Activated CD8-positive, alpha-beta T cell treated with anti-CD3 and anti-CD28 coated beads, Interleukin-2, amount 10 ng/mL, durations not matched to agents 7 days and 5 days (primary cell): ENCODE measurements around the gene NOS1AP. TPM values are rescaled to one million over a fixed set of nuclear protein-coding genes. Genes with fewer than 3 reads are reported as not detected.
"Not testable (repeated sequence)": the region's sequence is repeated elsewhere in the genome, so short reads cannot be mapped to it uniquely, and the experiment has no call there.

Experiments used
- ATAC-seq: fragments of 150-1000 bp; cut with Tn5 transposase; one replicate; pipeline ENCODE4 v1.10.0; 2021; ENCODE audit warnings: moderate library complexity
- CTCF ChIA-PET: fragments of 350-600 bp; sonication (Branson Sonifier 250); formaldehyde crosslinking; loops from one replicate; lab custom pipeline; 2021; ENCODE audit warnings: antibody characterized with exemption; lab: Charles Lee
- POLR2A ChIA-PET: fragments of 350-600 bp; sonication (Branson Sonifier 250); formaldehyde crosslinking; loops from one replicate; lab custom pipeline; 2021; ENCODE audit warnings: antibody characterized with exemption; lab: Charles Lee
- DNase-seq: peaks from one replicate; pipeline ENCODE4 v3.0.0-alpha.2; 2020
- H3K27ac Mint-ChIP-seq: one replicate; pipeline ENCODE4 v1.8.0; 2021; ENCODE audit warnings: mild to moderate bottlenecking, mixed read lengths
- H3K27me3 Mint-ChIP-seq: one replicate; pipeline ENCODE4 v1.8.0; 2021; ENCODE audit warnings: low read depth, mixed read lengths
- H3K36me3 Mint-ChIP-seq: one replicate; pipeline ENCODE4 v1.8.0; 2021; ENCODE audit warnings: low read depth, mixed read lengths
- H3K4me1 Mint-ChIP-seq: one replicate; pipeline ENCODE4 v1.8.0; 2021; ENCODE audit warnings: low read depth, mixed read lengths
- H3K4me3 Mint-ChIP-seq: one replicate; pipeline ENCODE4 v1.8.0; 2021; ENCODE audit warnings: mild to moderate bottlenecking, mixed read lengths
- H3K9me3 Mint-ChIP-seq: one replicate; pipeline ENCODE4 v1.8.0; 2022; ENCODE audit warnings: mixed read lengths; ENCODE audit not compliant: insufficient read depth
- total RNA-seq, 2 experiments: library from RNA; stranded (reverse); gene quantifications; one replicate each; pipeline ENCODE4 v1.2.3, GENCODE V29; 2021

NOS1AP gene
- total RNA-seq, 2 experiments from 2014 or later, result not detected

DNA sequence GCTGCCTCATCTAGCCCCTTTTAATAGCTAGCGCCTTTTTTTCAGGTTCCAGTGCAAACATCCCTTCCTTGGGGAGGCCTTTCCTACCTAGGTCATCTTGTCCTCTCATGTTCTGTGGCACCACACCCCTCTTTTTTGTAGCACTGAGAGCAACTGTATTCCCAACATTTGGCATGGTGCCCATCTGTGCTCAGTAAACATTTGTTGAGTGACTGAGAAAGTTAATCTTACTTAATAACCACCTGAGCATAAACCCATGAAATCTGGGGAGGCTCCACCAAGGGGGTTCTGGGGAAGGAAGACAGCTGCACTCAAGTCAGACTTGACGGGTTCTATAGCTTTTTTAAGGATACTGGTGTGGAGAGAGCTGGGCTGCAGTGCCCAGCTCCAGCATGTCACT is 90.0 kb downstream of the NOS1AP start:
- no peaks in the 10 kb centered on the region for H3K9me3 Mint-ChIP-seq
- no peak overlapping the region for H3K4me3 Mint-ChIP-seq
- H3K27me3 Mint-ChIP-seq, result peaks cover 11% of the 10 kb centered on the region
- no peaks in the 10 kb centered on the region for H3K4me1 Mint-ChIP-seq
- no peak overlapping the region for H3K27ac Mint-ChIP-seq
- ChIA-PET POLR2A (no interaction called here), CTCF (interaction anchor here (1.2 kb wide), 1 partner anchor 10 kb away, joined by 3 read pairs; no protein-coding TSS in a partner anchor)
- H3K36me3 Mint-ChIP-seq, result no peaks in the 10 kb centered on the region
- ATAC-seq (no peak), DNase-seq (no peak)

DNA sequence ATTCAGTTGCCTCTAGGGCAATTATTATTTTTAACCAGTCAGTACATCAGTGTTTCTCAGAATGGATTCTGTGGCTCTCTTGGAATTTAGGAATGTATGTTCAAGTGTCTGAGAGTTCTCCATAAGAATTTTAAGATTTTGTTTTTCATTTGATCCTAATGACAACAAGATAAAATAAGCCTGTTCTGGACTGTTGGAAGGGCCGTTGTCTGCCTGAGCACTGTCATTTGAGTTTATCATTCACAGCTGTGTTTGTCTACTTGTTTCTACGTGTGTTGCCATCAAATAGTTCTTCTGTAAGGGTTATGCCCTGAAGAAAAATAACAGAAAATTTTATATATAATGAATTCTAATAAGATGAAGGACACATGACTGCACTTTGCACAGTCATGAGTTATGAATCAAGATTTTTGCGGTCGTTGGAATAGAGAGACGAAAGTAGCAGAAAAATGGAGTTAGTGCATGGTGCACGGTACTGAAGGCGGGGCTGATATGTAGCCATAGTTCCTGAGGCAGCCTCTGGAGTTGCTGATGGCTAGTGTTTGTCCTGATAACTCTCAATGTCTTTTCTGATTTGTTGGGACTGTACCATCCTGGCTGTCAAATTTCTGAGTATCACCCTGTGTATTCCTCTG is 92.5 kb downstream of the NOS1AP start:
- ChIA-PET POLR2A (no interaction called here), CTCF (no interaction called here)
- no peaks in the 10 kb centered on the region for H3K4me1 Mint-ChIP-seq
- H3K27me3 Mint-ChIP-seq, result peaks cover 8% of the 10 kb centered on the region
- H3K36me3 Mint-ChIP-seq, result no peaks in the 10 kb centered on the region
- DNase-seq, result no peak
- ATAC-seq, result no peak
- H3K9me3 Mint-ChIP-seq, result no peaks in the 10 kb centered on the region
- H3K27ac Mint-ChIP-seq, result no peak overlapping the region
- H3K4me3 Mint-ChIP-seq, result no peak overlapping the region

DNA sequence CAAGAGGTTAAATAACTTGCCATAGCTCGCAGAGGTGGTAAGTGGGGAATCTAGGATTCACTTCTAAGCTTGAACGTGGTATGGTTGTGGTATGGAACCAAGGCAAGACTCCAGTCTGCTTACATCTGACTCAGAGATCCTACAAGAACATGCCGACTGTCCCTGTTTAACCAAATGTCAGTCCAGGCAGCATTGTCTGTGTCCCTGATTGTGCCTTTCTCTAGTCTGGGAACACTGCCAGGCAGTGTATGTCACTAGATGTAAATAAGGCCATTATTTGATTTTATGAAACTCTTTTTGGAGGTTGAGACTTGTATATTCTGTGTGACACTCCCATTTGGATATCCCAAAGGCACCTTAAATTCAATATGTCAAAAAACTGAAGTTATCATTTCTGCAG is 96.0 kb downstream of the NOS1AP start:
- Mint-ChIP-seq H3K9me3 (no peaks in the 10 kb centered on the region), H3K36me3 (no peaks in the 10 kb centered on the region), H3K27ac (no peak overlapping the region), H3K27me3 (peaks cover 4% of the 10 kb centered on the region), H3K4me1 (no peaks in the 10 kb centered on the region), H3K4me3 (no peak overlapping the region)
- no peak for ATAC-seq
- ChIA-PET CTCF (no interaction called here), POLR2A (no interaction called here)
- DNase-seq, result no peak

DNA sequence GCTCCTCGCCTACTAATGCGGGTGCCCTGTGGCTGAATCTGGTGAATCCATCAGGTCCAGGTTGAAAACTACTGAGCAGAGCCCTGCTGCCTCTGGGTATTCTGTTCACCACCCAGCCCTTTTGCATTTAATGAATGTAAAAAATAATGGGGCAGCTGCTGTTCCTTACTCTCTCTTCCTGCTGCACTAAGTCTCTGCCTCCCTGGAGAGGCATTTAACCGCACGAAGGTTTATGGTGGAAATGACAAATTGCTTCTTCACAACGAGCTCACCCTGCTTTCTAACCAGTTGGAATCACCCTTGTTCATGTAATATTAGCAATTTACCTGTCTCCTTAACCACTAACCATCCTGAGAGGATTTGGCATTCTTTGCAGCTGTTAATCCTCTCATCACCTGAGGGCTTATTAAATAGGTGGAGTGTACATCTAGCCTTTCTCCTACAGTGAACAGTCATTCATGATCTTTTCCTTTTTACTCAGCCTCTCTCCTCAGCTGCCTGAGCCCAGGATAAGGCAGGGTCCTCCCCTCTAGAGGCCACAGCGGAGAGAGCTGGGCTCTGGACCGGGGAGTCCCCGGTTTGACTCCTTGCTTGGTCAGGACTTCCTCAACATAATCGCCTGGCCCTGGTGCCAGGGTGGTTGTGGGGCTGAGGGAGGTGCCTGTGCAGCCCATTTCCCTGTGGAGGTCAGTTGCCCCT is 97.6 kb downstream of the NOS1AP start:
- CTCF ChIA-PET, result no interaction called here

DNA sequence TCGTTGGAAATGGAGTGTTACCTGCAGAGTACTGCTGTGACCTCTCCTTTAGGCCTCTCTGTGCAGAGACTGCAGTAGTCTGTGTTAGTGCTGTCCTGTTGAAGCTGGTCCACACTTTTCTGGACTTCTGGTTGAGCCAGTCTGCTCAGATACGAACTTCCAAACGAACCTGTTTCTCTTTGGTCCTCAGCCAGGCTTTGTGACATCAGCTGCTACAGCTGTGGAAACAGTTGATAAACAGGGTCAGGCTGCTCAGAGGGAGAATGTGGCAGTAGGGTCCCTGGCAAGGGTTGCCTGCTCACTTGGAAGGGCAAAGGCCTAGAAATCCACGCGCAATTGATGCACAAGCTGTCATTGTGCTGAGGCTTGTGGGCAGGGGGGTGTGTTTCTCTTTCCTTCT is 98.8 kb downstream of the NOS1AP start:
- Mint-ChIP-seq H3K4me3 (no peak overlapping the region), H3K9me3 (no peaks in the 10 kb centered on the region), H3K4me1 (no peaks in the 10 kb centered on the region), H3K27me3 (peaks cover 2% of the 10 kb centered on the region), H3K27ac (no peak overlapping the region), H3K36me3 (no peaks in the 10 kb centered on the region)
- ChIA-PET POLR2A (no interaction called here), CTCF (no interaction called here)
- DNase-seq (no peak), ATAC-seq (no peak)

More for the DNA sequence above, 97.6 kb downstream of the NOS1AP start:
- no peaks in the 10 kb centered on the region for H3K9me3 Mint-ChIP-seq
- POLR2A ChIA-PET, result no interaction called here
- H3K4me1 Mint-ChIP-seq, result no peaks in the 10 kb centered on the region
- DNase-seq, result no peak
- ATAC-seq, result no peak
- H3K27me3 Mint-ChIP-seq, result peaks cover 4% of the 10 kb centered on the region
- no peaks in the 10 kb centered on the region for H3K36me3 Mint-ChIP-seq
- no peak overlapping the region for H3K27ac Mint-ChIP-seq
- no peak overlapping the region for H3K4me3 Mint-ChIP-seq

DNA sequence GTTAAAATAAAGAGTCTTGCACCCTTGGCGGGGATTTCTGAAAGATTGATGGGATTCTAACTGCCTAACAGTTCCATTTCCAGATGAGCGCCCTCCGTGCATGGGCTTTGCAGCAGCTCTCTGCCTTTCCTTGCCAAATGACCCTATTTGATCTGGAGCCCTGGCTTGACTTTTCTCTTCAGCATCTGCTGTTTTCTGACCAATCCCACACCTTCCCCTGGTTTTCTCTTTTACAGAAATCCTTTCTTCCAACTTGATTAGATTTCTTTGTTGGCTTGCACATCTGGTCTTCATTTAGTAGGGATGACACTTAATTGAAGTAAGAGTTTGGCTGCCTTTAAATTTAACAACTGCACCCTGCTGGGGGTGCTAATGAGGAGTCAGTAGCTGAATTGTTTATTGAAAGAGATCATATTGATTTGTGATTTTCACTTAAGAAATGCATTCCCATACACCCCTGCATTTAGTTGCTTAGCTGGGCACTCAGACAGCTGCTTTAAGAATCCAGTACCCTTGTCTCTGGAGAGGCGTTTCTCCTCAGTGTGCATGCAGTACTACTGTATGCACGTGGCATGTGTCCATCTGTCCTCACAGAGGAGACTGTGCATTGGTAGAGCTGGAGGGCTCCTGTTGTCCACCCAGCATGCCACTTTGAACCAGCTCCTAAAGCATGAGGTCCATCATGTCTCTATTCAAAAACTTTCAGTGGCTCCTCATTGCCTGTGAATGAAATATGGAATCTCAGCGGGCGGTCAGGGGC is 99.7 kb downstream of the NOS1AP start:
- Mint-ChIP-seq H3K27ac (no peak overlapping the region), H3K27me3 (no peaks in the 10 kb centered on the region), H3K36me3 (no peaks in the 10 kb centered on the region), H3K4me3 (no peak overlapping the region), H3K9me3 (no peaks in the 10 kb centered on the region), H3K4me1 (no peaks in the 10 kb centered on the region)
- CTCF ChIA-PET, result interaction anchor here (1.0 kb wide), 1 partner anchor 10 kb away, joined by 3 read pairs; no protein-coding TSS in a partner anchor
- ATAC-seq (no peak), DNase-seq (no peak)
- POLR2A ChIA-PET, result no interaction called here

DNA sequence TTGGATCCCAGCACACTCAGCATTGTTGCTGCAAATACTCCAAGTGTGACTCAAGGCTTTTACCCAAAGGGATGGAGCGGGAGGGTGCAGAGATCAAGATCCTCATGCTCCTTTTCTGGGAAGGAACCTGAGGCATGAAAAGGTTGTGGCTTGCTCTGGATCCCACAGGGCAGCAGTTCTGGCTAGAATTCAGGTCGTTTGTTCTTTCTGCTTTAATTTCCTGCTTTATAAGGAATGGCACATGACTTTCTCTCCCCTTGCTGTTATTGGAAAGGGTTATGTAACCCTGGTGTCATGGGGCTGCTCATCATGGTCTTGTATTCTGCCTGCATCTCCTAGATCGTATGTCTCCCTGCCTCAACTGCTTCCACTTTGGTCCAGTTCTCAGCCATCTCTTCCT is 101.6 kb downstream of the NOS1AP start:
- peaks cover 3% of the 10 kb centered on the region for H3K27me3 Mint-ChIP-seq
- ATAC-seq (no peak), DNase-seq (no peak)
- POLR2A ChIA-PET, result no interaction called here
- CTCF ChIA-PET, result no interaction called here
- no peaks in the 10 kb centered on the region for H3K4me1 Mint-ChIP-seq
- H3K27ac Mint-ChIP-seq, result no peak overlapping the region
- no peak overlapping the region for H3K4me3 Mint-ChIP-seq
- H3K36me3 Mint-ChIP-seq, result no peaks in the 10 kb centered on the region
- no peaks in the 10 kb centered on the region for H3K9me3 Mint-ChIP-seq

DNA sequence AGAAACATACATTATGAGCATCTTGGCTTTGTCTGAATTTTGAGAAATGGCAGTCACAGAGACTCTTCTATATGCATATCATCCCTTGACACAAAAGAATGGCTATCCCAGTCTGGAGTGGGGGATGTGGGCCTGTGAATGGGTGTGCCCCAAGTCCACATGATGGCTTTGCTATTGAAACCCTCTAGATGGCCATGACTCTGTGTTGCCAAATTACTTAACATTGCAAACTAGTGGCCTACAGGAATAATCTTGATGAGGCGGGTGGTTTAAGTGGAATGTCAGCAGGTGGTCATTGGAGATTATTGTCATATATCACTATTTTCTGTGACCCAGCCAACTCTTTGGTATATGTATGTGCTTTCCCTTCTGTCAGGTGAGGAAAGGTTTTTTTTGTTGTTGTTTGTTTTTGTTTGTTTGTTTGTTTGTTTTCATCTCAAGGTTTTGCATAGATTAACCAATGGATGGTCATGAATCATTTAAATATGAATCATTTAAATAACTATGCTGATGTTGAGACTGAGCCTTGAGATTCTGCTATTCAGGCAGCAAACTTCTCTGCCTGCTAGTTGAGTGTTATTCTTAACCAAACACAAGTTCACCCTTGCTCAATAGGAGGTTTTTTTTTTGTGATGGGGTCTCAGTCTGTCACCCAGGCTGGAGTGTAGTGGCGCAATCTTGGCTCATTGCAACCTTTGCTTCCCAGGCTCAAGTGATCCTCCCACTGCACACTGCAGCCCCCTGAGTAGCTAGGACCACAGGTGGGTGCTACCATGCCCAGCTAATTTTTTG is 103.0 kb downstream of the NOS1AP start:
- Mint-ChIP-seq H3K27ac (no peak overlapping the region), H3K36me3 (no peaks in the 10 kb centered on the region), H3K27me3 (peaks cover 3% of the 10 kb centered on the region), H3K9me3 (no peaks in the 10 kb centered on the region), H3K4me1 (no peaks in the 10 kb centered on the region), H3K4me3 (no peak overlapping the region)
- ChIA-PET CTCF (no interaction called here), POLR2A (no interaction called here)
- DNase-seq (no peak), ATAC-seq (no peak)

DNA sequence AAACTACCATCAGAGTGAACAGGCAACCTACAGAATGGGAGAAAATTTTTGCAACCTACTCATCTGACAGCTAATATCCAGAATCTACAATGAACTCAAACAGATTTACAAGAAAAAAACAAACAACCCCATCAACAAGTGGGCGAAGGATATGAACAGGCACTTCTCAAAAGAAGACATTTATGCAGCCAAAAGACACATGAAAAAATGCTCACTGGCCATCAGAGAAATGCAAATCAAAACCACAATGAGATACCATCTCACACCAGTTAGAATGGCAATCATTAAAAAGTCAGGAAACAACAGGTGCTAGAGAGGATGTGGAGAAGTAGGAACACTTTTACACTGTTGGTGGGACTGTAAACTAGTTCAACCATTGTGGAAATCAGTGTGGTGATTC is 104.1 kb downstream of the NOS1AP start:
- H3K27ac Mint-ChIP-seq, H3K27me3 Mint-ChIP-seq, H3K4me3 Mint-ChIP-seq, DNase-seq, H3K4me1 Mint-ChIP-seq, ATAC-seq, H3K9me3 Mint-ChIP-seq, H3K36me3 Mint-ChIP-seq, CTCF ChIA-PET, POLR2A ChIA-PET: not testable (repeated sequence)

DNA sequence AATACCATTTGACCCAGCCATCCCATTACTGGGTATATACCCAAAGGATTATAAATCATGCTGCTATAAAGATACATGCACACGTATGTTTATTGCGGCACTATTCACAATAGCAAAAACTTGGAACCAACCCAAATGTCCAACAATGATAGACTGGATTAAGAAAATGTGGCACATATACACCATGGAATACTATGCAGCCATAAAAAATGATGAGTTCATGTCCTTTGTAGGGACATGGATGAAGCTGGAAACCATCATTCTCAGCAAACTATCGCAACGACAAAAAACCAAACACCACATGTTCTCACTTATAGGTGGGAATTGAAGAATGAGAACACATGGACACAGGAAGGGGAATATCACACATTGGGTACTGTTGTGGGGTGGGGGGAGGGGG is 104.5 kb downstream of the NOS1AP start:
- CTCF ChIA-PET, DNase-seq: not testable (repeated sequence)

DNA sequence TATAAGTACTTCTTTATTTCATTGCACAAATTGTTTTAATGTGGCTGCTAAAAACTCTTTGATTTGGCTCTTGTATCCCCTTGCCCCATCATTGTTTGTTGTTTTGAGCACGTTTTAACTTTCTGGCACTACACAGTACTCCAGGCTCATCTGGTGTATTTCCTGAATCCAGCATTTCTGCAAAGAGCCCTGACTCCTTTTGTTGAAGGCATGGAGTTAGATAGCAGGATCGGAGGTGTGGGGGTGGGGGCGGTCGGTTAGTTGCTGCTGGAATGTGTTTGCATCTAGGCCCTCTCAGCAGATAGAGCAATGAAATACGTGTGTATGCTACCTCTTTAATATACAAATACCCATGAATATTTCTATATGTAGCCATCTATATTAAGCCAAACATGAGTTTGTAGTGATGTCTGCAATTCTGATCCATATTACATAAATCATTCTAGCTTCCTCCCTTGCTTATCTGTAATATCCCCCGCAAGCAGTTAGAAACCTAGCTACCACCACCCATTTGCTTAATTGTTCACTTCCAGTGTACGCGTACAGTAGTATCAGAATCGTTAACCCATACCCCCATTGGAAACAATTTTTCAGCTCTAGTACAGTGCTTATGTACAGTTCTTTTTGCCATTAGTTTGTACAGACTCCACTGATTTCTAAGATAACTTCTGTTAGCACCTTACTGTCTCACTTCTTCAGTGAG is 106.0 kb downstream of the NOS1AP start:
- H3K9me3 Mint-ChIP-seq, result no peaks in the 10 kb centered on the region
- H3K4me3 Mint-ChIP-seq, result no peak overlapping the region
- no peaks in the 10 kb centered on the region for H3K36me3 Mint-ChIP-seq
- ChIA-PET POLR2A (no interaction called here), CTCF (no interaction called here)
- ATAC-seq (no peak), DNase-seq (no peak)
- peaks cover 3% of the 10 kb centered on the region for H3K27me3 Mint-ChIP-seq
- H3K27ac Mint-ChIP-seq, result no peak overlapping the region
- H3K4me1 Mint-ChIP-seq, result no peaks in the 10 kb centered on the region

More for the DNA sequence above, 104.5 kb downstream of the NOS1AP start:
- POLR2A ChIA-PET, H3K9me3 Mint-ChIP-seq, H3K27me3 Mint-ChIP-seq, H3K4me1 Mint-ChIP-seq, H3K4me3 Mint-ChIP-seq, H3K27ac Mint-ChIP-seq, H3K36me3 Mint-ChIP-seq, ATAC-seq: not testable (repeated sequence)
